Spleen (tissue), 11 donors: ENCODE results near the gene LRTM2. TPM values are rescaled to one million over a fixed set of nuclear protein-coding genes. Genes with fewer than 3 reads are reported as not detected.
A peak's percentile ranks its signal among the peaks of the same experiment; 100 is the strongest.

Source experiments
- DNase-seq: peaks from one replicate; pipeline ENCODE4 v3.0.0-alpha.2; 2020
- H3K27ac ChIP-seq, 8 donors: fragments of 200-600 bp; sonication (generic) in 7 of 8; 1 replicate in 4 of 8; 2 replicates in 4 of 8; pipeline versions ENCODE4 v1.5.0 to v1.8.0; 2016 to 2021; ENCODE audit warnings: inconsistent platforms in 4 of 8, mild to moderate bottlenecking in 4 of 8, moderate library complexity in 1 of 8
- H3K27me3 ChIP-seq, 7 donors: fragments of 200-600 bp; sonication (generic) in 6 of 7; replicated peaks in 1 of 7; 1 replicate in 4 of 7; 2 replicates in 3 of 7; pipeline versions ENCODE4 v1.5.0 to v1.8.0; 2016 to 2021; ENCODE audit warnings: inconsistent platforms in 3 of 7, mild to moderate bottlenecking in 1 of 7
- H3K36me3 ChIP-seq, 6 donors: fragments of 200-600 bp; sonication (generic) in 5 of 6; 1 replicate in 4 of 6; 2 replicates in 2 of 6; pipeline versions ENCODE4 v1.5.0 to v1.8.0; 2016 to 2021; ENCODE audit warnings: inconsistent platforms in 2 of 6
- H3K4me1 ChIP-seq, 6 donors: fragments of 200-600 bp; sonication (generic) in 5 of 6; 1 replicate in 3 of 6; 2 replicates in 3 of 6; pipeline versions ENCODE4 v1.5.0 to v1.8.0; 2016 to 2021; ENCODE audit warnings: inconsistent platforms in 3 of 6
- H3K4me3 ChIP-seq, 8 donors: fragments of 200-600 bp; sonication (generic) in 7 of 8; 1 replicate in 4 of 8; 2 replicates in 4 of 8; pipeline versions ENCODE4 v1.5.0 to v1.8.0; 2016 to 2021; ENCODE audit warnings: inconsistent platforms in 4 of 8, mild to moderate bottlenecking in 4 of 8, moderate library complexity in 2 of 8
- H3K9me3 ChIP-seq, 8 donors: fragments of 200-600 bp; sonication (generic) in 7 of 8; 1 replicate in 4 of 8; 2 replicates in 4 of 8; pipeline versions ENCODE4 v1.5.0 to v1.8.0; 2016 to 2021; ENCODE audit warnings: inconsistent platforms in 4 of 8
- POLR2A ChIP-seq, 3 donors: fragments of 450-650 bp; IDR thresholded peaks; one replicate each; pipeline ENCODE4 v1.5.1; 2017; ENCODE audit warnings: antibody characterized with exemption in 3 of 3, mild to moderate bottlenecking in 1 of 3
- POLR2AphosphoS5 ChIP-seq, 3 donors: sonication (generic); formaldehyde crosslinking; IDR thresholded peaks; one replicate each; pipeline ENCODE4 v1.5.1; 2017; ENCODE audit warnings: antibody characterized with exemption in 3 of 3
- WGBS, 5 donors: extraction: QIAGEN DNeasy Blood & Tissue Kit in 3 of 5; methylation state at CpG; one replicate each; pipeline versions ENCODE4 v1.1.5 to v1.1.7; 2013 to 2018; 5-methylcytosine and 5-hydroxymethylcytosine counted together
- intact Hi-C: fragments of 100-400 bp; cut with DNase I; formaldehyde crosslinking; loops from one replicate; pipeline ENCODE4 v1.15.0; 2023; ENCODE audit warnings: low total_unique reads
- polyA plus RNA-seq, 3 donors: library from polyadenylated mRNA; stranded (reverse); fragments of 200-250 nt; gene quantifications; one replicate each; pipeline ENCODE4 v1.2.1, GENCODE V29; 2013
- total RNA-seq, 7 donors: library from RNA; depleted of rRNA in 3 of 7; stranded (reverse); fragments of >200 nt in 3 of 7; fragmentation: NEBNext Ultra II Directional in 4 of 7; extraction: Animal tissue kit (Norgen Biotek cat#: 25700) in 4 of 7; gene quantifications; one replicate each; pipeline versions ENCODE4 v1.1.0 to v1.2.1, GENCODE V29; 2016 to 2021
- TF ChIP-seq, protein P1 (sequence below), 11 experiments: fragments of 200-600 bp in 7 of 11; fragments of 450-650 bp in 4 of 11; sonication (generic) in 4 of 11; IDR thresholded peaks in 8 of 11; conservative IDR thresholded peaks in 3 of 11; 1 replicate in 7 of 11; 2 replicates in 4 of 11; pipeline versions ENCODE4 v1.4.0 to v1.8.0; 2016 to 2021; ENCODE audit warnings: antibody characterized with exemption in 11 of 11, inconsistent platforms in 4 of 11, mild to moderate bottlenecking in 1 of 11
- donor health status: healthy with polysubstance abuse.
- donor health status: DM: no; HTN: no; CAD: no; lungs with moderate emphysema.
- donor health status: DM: no; HTN: no; CAD: no.
- donor health status: Bipolar disorder and iron deficiency.
- donor health status: healthy.
- donor health status: DM: no; HTN: no; CAD: no.
- donor health status: DM: yes; HTN: yes; CAD: no.

Gene LRTM2
- total and polyA plus RNA-seq, 10 donors = 0.12 TPM; not detected in 9

- no peak overlapping the region for H3K27ac ChIP-seq
Measured at GRCh38 chr12:1793426-1794210, 26.7 kb upstream of the LRTM2 start.

GRCh38 chr12:1794440-1795090, 25.8 kb upstream of the LRTM2 start:
- Histone ChIP-seq H3K9me3 (no peaks in the 10 kb centered on the region), H3K4me3 (no peak overlapping the region), H3K36me3 (no peaks in the 10 kb centered on the region), H3K27ac (no peak overlapping the region), H3K27me3 (no peaks in the 10 kb centered on the region), H3K4me1 (peaks cover 10 to 57% (median 29%) of the 10 kb centered on the region in 6 donors)
- DNase-seq = peak; percentile 69
- intact Hi-C loops = loop anchor here (5.0 to 10.0 kb wide), 2 partner anchors 148 to 240 kb away; no protein-coding TSS in a partner anchor
- no peak for TF ChIP-seq POLR2AphosphoS5 (IDR thresholded peaks at IDR 0.05)
- TF ChIP-seq, protein P1, sequence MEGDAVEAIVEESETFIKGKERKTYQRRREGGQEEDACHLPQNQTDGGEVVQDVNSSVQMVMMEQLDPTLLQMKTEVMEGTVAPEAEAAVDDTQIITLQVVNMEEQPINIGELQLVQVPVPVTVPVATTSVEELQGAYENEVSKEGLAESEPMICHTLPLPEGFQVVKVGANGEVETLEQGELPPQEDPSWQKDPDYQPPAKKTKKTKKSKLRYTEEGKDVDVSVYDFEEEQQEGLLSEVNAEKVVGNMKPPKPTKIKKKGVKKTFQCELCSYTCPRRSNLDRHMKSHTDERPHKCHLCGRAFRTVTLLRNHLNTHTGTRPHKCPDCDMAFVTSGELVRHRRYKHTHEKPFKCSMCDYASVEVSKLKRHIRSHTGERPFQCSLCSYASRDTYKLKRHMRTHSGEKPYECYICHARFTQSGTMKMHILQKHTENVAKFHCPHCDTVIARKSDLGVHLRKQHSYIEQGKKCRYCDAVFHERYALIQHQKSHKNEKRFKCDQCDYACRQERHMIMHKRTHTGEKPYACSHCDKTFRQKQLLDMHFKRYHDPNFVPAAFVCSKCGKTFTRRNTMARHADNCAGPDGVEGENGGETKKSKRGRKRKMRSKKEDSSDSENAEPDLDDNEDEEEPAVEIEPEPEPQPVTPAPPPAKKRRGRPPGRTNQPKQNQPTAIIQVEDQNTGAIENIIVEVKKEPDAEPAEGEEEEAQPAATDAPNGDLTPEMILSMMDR (IDR thresholded peaks at IDR 0.05 in 8 of 11, conservative IDR thresholded peaks at IDR 0.05 in 3 of 11) = no peak
- TF ChIP-seq POLR2A (IDR thresholded peaks at IDR 0.05) = no peak
- 86 to 94% (median 89%) methylated on average over 15 of the region's 15 CpGs for WGBS, 5 donors

More at GRCh38 chr12:1793426-1794210, 26.7 kb upstream of the LRTM2 start:
- TF ChIP-seq POLR2A (IDR thresholded peaks at IDR 0.05) (no peak), POLR2AphosphoS5 (IDR thresholded peaks at IDR 0.05) (peak in 1 of 3 donors; percentile 32)
- TF ChIP-seq, protein P1 (IDR thresholded peaks at IDR 0.05 in 8 of 11, conservative IDR thresholded peaks at IDR 0.05 in 3 of 11) = no peak
- peaks cover 10 to 57% (median 29%) of the 10 kb centered on the region in 6 donors for H3K4me1 ChIP-seq
- WGBS, 5 donors = 92 to 94% (median 93%) methylated on average over 24 to 26 of the region's 26 CpGs
- peak; percentile 75 for DNase-seq
- intact Hi-C loops = loop anchor here (10.0 kb wide), 1 partner anchor 241 kb away; no protein-coding TSS in a partner anchor
- H3K27me3 ChIP-seq = no peaks in the 10 kb centered on the region
- no peaks in the 10 kb centered on the region for H3K9me3 ChIP-seq
- H3K36me3 ChIP-seq = no peaks in the 10 kb centered on the region
- no peak overlapping the region for H3K4me3 ChIP-seq

GRCh38 chr12:1795221-1795784, 25.1 kb upstream of the LRTM2 start:
- TF ChIP-seq, protein P1 (IDR thresholded peaks at IDR 0.05 in 8 of 11, conservative IDR thresholded peaks at IDR 0.05 in 3 of 11) = no peak
- TF ChIP-seq POLR2AphosphoS5 (IDR thresholded peaks at IDR 0.05) (no peak), POLR2A (IDR thresholded peaks at IDR 0.05) (no peak)
- intact Hi-C loops = loop anchor here (5.0 to 10.0 kb wide), 2 partner anchors 147 to 239 kb away; no protein-coding TSS in a partner anchor
- DNase-seq = peak; percentile 84
- no peaks in the 10 kb centered on the region for H3K9me3 ChIP-seq
- H3K4me3 ChIP-seq = peak overlapping the region in 1 of 8 donors; percentile 94
- H3K36me3 ChIP-seq = no peaks in the 10 kb centered on the region
- peak overlapping the region in 2 of 8 donors; percentile 97 to 99 for H3K27ac ChIP-seq
- no peaks in the 10 kb centered on the region for H3K27me3 ChIP-seq
- H3K4me1 ChIP-seq = peaks cover 10 to 61% (median 29%) of the 10 kb centered on the region in 6 donors
- 81 to 85% (median 84%) methylated on average over 19 of the region's 19 CpGs for WGBS, 5 donors
